Vagina (tissue), 2 donors: ENCODE data around the gene SLX4IP.

ENCODE experiments used
- POLR2A ChIP-seq, 2 donors: fragments of 450-650 bp; IDR thresholded peaks; one replicate each; pipeline ENCODE4 v1.6.1; 2017; ENCODE audit warnings: antibody characterized with exemption in 2 of 2, mild to moderate bottlenecking in 2 of 2, moderate library complexity in 2 of 2
- TF ChIP-seq, protein P1 (sequence below), 3 experiments: fragments of 450-650 bp in 2 of 3; fragments of 200-600 bp in 1 of 3; sonication (generic) in 1 of 3; IDR thresholded peaks; one replicate each; pipeline ENCODE4 v1.5.1; 2017 to 2019; ENCODE audit warnings: antibody characterized with exemption in 3 of 3, mild to moderate bottlenecking in 2 of 3, moderate library complexity in 2 of 3

DNA sequence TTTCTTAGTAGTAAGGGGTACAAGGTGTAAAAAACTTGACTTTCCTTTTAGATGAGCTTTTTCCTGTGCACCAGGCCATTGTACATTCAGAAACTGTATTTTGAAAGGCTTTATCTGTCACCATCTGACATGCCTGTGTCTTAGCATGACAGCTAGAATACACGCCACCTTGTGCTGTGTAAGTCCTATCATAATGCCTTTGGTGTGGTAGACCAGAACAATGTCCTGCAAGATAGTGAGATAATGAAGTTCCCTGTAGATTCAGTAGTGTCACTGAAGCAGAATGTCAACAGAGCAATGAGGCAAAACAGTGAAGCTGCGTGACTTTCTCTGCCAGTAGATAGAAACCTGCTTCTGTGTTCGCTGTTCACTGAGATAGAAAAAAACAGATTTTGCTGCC, 132.9 kb downstream of the SLX4IP start:
- TF ChIP-seq POLR2A (IDR thresholded peaks at IDR 0.05), result no peak
- TF ChIP-seq, protein P1, sequence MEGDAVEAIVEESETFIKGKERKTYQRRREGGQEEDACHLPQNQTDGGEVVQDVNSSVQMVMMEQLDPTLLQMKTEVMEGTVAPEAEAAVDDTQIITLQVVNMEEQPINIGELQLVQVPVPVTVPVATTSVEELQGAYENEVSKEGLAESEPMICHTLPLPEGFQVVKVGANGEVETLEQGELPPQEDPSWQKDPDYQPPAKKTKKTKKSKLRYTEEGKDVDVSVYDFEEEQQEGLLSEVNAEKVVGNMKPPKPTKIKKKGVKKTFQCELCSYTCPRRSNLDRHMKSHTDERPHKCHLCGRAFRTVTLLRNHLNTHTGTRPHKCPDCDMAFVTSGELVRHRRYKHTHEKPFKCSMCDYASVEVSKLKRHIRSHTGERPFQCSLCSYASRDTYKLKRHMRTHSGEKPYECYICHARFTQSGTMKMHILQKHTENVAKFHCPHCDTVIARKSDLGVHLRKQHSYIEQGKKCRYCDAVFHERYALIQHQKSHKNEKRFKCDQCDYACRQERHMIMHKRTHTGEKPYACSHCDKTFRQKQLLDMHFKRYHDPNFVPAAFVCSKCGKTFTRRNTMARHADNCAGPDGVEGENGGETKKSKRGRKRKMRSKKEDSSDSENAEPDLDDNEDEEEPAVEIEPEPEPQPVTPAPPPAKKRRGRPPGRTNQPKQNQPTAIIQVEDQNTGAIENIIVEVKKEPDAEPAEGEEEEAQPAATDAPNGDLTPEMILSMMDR (IDR thresholded peaks at IDR 0.05), result no peak
